GM12864 (cell line): ENCODE data around the gene ESR1.

Experiments used
- DNase-seq: peaks from one replicate; pipeline ENCODE4 v3.0.0-alpha.2; 2011; ENCODE audit warnings: low read depth
- H3K4me3 ChIP-seq: 2 replicates; pipeline ENCODE4 v1.5.1; 2011; ENCODE audit warnings: mild to moderate bottlenecking, low read depth, low read length, control low read depth
- TF ChIP-seq, protein P1 (sequence below): IDR thresholded peaks from 2 replicates; pipeline ENCODE4 v1.5.1; 2011; ENCODE audit warnings: low read depth, mild to moderate bottlenecking, moderate library complexity, low read length, control low read depth, inconsistent platforms; ENCODE audit errors: missing control alignments

Gene ESR1

GRCh38 chr6:152173321-152173720, 365.8 kb downstream of the ESR1 start:
- TF ChIP-seq, protein P1, sequence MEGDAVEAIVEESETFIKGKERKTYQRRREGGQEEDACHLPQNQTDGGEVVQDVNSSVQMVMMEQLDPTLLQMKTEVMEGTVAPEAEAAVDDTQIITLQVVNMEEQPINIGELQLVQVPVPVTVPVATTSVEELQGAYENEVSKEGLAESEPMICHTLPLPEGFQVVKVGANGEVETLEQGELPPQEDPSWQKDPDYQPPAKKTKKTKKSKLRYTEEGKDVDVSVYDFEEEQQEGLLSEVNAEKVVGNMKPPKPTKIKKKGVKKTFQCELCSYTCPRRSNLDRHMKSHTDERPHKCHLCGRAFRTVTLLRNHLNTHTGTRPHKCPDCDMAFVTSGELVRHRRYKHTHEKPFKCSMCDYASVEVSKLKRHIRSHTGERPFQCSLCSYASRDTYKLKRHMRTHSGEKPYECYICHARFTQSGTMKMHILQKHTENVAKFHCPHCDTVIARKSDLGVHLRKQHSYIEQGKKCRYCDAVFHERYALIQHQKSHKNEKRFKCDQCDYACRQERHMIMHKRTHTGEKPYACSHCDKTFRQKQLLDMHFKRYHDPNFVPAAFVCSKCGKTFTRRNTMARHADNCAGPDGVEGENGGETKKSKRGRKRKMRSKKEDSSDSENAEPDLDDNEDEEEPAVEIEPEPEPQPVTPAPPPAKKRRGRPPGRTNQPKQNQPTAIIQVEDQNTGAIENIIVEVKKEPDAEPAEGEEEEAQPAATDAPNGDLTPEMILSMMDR: no peak
- no peak overlapping the region for H3K4me3 ChIP-seq
- no peak for DNase-seq

- TF ChIP-seq, protein P1: no peak
- no peak overlapping the region for H3K4me3 ChIP-seq
- DNase-seq: no peak
These were observed 366.5 kb downstream of the ESR1 start for GRCh38 chr6:152173957-152174356.

DNA sequence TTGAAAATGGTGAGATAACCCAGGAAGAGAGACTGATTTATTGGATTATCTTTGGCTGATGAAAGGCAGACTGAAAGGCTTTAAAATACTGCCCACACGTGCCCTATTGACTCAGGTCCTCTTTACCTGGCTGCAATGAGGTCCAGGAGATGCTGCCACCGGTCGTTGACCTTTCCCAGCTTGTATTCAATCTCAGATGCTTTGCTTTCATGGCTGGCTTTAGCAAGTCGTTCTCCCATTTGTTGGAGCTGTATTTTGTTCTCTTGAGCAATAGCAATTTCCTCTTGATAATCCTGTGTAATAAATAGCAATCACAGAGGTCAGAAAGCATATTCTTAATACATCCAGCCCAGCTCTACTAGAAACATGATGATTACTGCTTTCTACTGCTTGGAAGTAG, 368.8 kb downstream of the ESR1 start:
- TF ChIP-seq, protein P1: no peak
- no peak for DNase-seq
- no peak overlapping the region for H3K4me3 ChIP-seq
